ENCODE measurements around the gene HSPA12B.

GRCh38 chr20:3694864-3695263 is 37.6 kb upstream of the HSPA12B start:
- no peak for TF ChIP-seq GLI4 (tag by site-specific recombination; IDR thresholded peaks at IDR 0.05)
- TF ChIP-seq, protein P1, sequence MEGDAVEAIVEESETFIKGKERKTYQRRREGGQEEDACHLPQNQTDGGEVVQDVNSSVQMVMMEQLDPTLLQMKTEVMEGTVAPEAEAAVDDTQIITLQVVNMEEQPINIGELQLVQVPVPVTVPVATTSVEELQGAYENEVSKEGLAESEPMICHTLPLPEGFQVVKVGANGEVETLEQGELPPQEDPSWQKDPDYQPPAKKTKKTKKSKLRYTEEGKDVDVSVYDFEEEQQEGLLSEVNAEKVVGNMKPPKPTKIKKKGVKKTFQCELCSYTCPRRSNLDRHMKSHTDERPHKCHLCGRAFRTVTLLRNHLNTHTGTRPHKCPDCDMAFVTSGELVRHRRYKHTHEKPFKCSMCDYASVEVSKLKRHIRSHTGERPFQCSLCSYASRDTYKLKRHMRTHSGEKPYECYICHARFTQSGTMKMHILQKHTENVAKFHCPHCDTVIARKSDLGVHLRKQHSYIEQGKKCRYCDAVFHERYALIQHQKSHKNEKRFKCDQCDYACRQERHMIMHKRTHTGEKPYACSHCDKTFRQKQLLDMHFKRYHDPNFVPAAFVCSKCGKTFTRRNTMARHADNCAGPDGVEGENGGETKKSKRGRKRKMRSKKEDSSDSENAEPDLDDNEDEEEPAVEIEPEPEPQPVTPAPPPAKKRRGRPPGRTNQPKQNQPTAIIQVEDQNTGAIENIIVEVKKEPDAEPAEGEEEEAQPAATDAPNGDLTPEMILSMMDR (tag by site-specific recombination; IDR thresholded peaks at IDR 0.05): no peak
